ENCODE results near the gene CD274. TPM values are rescaled to one million over a fixed set of nuclear protein-coding genes. Genes with fewer than 3 reads are reported as not detected.
"Not testable (repeated sequence)": the region's sequence is repeated elsewhere in the genome, so short reads cannot be mapped to it uniquely, and the experiment has no call there.

The CD274 gene
- total RNA-seq, 1 experiment from 2014 or later, result 2.5 TPM

- H3K36me3 ChIP-seq (ENCODE audit: control insufficient read depth in 1 of 2, insufficient read depth in 2 of 2, low read length in 2 of 2); CTCF ChIA-PET; DNase-seq (ENCODE audit: low read depth, low spot score); H3K9me2 ChIP-seq (ENCODE audit: insufficient read depth); intact Hi-C loops (cut with micrococcal nuclease); H3K9ac ChIP-seq (ENCODE audit: low read length); H3K27ac ChIP-seq (ENCODE audit: low read depth, low read length); H2AFZ ChIP-seq (ENCODE audit: low read depth, low read length, poor library complexity, severe bottlenecking); H3K4me3 ChIP-seq (replicated peaks in 1 of 2; ENCODE audit: low read depth in 1 of 2, low read length in 2 of 2); H3K79me2 ChIP-seq (ENCODE audit: insufficient read depth, low read length); H3K9me3 ChIP-seq (ENCODE audit: control insufficient read depth in 1 of 2, insufficient read depth in 1 of 2, low read depth in 1 of 2, low read length in 2 of 2); RAD21 ChIA-PET (ENCODE audit: low non-redundant PET in 1 of 2, low total read pairs in 2 of 2, uncharacterized antibody in 2 of 2, unreplicated experiment in 2 of 2); BruUV-seq (replicated peaks); H4K20me1 ChIP-seq (ENCODE audit: insufficient read depth); ATAC-seq; POLR2A ChIA-PET; H3K4me2 ChIP-seq (ENCODE audit: low read length); H3K27me3 ChIP-seq (ENCODE audit: insufficient read depth, low read length): not testable (repeated sequence)
- peaks cover 12 to 18% of the 10 kb centered on the region in 2 experiments for H3K4me1 ChIP-seq (ENCODE audit: control insufficient read depth in 1 of 2, insufficient read depth in 2 of 2, low read length in 2 of 2)
Measured at GRCh38 chr9:5433841-5434810, 16.2 kb upstream of the CD274 start.

GRCh38 chr9:5435912-5436311 lies 14.4 kb upstream of the CD274 start:
- POLR2A ChIA-PET, result no interaction called here

More at GRCh38 chr9:5435912-5436311, 14.4 kb upstream of the CD274 start:
- no peaks in the 10 kb centered on the region for H3K27me3 ChIP-seq (ENCODE audit: insufficient read depth, low read length)
- ATAC-seq, result no peak
- peaks cover 0 to 7% of the 10 kb centered on the region in 2 experiments; a peak in 1 of 4 replicates for H3K36me3 ChIP-seq (ENCODE audit: control insufficient read depth in 1 of 2, insufficient read depth in 2 of 2, low read length in 2 of 2)
- ChIA-PET CTCF (no interaction called here), RAD21 (ENCODE audit: low non-redundant PET in 1 of 2, low total read pairs in 2 of 2, uncharacterized antibody in 2 of 2, unreplicated experiment in 2 of 2) (no interaction called here)
- no peaks in the 10 kb centered on the region for H3K9me2 ChIP-seq (ENCODE audit: insufficient read depth)
- TF ChIP-seq POLR2AphosphoS5 (IDR thresholded peaks at IDR 0.05; ENCODE audit: low read depth, low read length), result no peak
- no peak for TF ChIP-seq YY1 (IDR thresholded peaks at IDR 0.05; ENCODE audit: extremely low read depth, insufficient replicate concordance, low read depth, low read length)
- no peak for TF ChIP-seq TCF7L2 (IDR thresholded peaks at IDR 0.05; ENCODE audit: borderline replicate concordance, extremely low read depth, insufficient read depth, insufficient read length)
- TF ChIP-seq ZFX (IDR thresholded peaks at IDR 0.05), result no peak
- no peak for TF ChIP-seq ZBTB33 (IDR thresholded peaks at IDR 0.05; ENCODE audit: extremely low read depth, insufficient replicate concordance, low read length)
- no peak for TF ChIP-seq EZH2phosphoT487 (IDR thresholded peaks at IDR 0.05; ENCODE audit: borderline replicate concordance)
- no peak for TF ChIP-seq REST (IDR thresholded peaks at IDR 0.05; ENCODE audit: low read depth)
- no peak for TF ChIP-seq EZH2 (IDR thresholded peaks at IDR 0.05)
- H3K4me3 ChIP-seq (replicated peaks in 1 of 2; ENCODE audit: low read depth in 1 of 2, low read length in 2 of 2), result no peak overlapping the region
- H3K9ac ChIP-seq (ENCODE audit: low read length), result no peak overlapping the region
- no peak for DNase-seq (ENCODE audit: low read depth, low spot score)
- no peak overlapping the region for H3K4me2 ChIP-seq (ENCODE audit: low read length)
- H2AFZ ChIP-seq (ENCODE audit: low read depth, low read length, poor library complexity, severe bottlenecking), result no peak overlapping the region
- H3K27ac ChIP-seq (ENCODE audit: low read depth, low read length), result no peak overlapping the region
- no peaks in the 10 kb centered on the region for H4K20me1 ChIP-seq (ENCODE audit: insufficient read depth)
- intact Hi-C loops (cut with micrococcal nuclease), result no loop called here
- peaks cover 12 to 21% of the 10 kb centered on the region in 2 experiments for H3K4me1 ChIP-seq (ENCODE audit: control insufficient read depth in 1 of 2, insufficient read depth in 2 of 2, low read length in 2 of 2)
- H3K79me2 ChIP-seq (ENCODE audit: insufficient read depth, low read length), result peaks cover 4% of the 10 kb centered on the region; the same call in 1 of the 2 replicates
- H3K9me3 ChIP-seq (ENCODE audit: control insufficient read depth in 1 of 2, insufficient read depth in 1 of 2, low read depth in 1 of 2, low read length in 2 of 2), result no peaks in the 10 kb centered on the region
- BruUV-seq (replicated peaks), result no TSS peak
